HEK293 (cell line): ENCODE results near the gene GAPDHS.

Experiments
- CTCF ChIA-PET: fragments of 350-600 bp; formaldehyde crosslinking; extraction: SDS; loops from one replicate; lab custom pipeline; 2021; ENCODE audit warnings: antibody characterized with exemption; lab: Yijun Ruan, JAX
- POLR2A ChIA-PET: fragments of 300-600 bp; formaldehyde crosslinking; extraction: SDS; loops from one replicate; lab custom pipeline; 2020; ENCODE audit warnings: antibody characterized with exemption, inconsistent platforms; lab: Yijun Ruan, JAX
- H3K27ac ChIP-seq: fragments of 200-500 bp; sonication (Bioruptor generic); 2 replicates; pipeline ENCODE4 v1.5.1; 2014; ENCODE audit warnings: low read depth, low read length, control low read depth, inconsistent platforms; ENCODE audit errors: extremely low read depth
- H3K36me3 ChIP-seq, 2 experiments: fragments of 200-500 bp in 1 of 2; sonication (Bioruptor generic) in 1 of 2; 1 replicate in 1 of 2; 2 replicates in 1 of 2; pipeline ENCODE4 v1.5.1; 2014 to 2017; ENCODE audit warnings: inconsistent platforms in 2 of 2, low read length in 2 of 2; ENCODE audit not compliant: control insufficient read depth in 2 of 2, insufficient read depth in 1 of 2
- H3K4me1 ChIP-seq: fragments of 200-500 bp; sonication (Bioruptor generic); 2 replicates; pipeline ENCODE4 v1.5.1; 2014; ENCODE audit warnings: mild to moderate bottlenecking, low read length, inconsistent platforms; ENCODE audit not compliant: control insufficient read depth, insufficient read depth
- H3K4me3 ChIP-seq: 2 replicates; pipeline ENCODE4 v1.5.1; 2011; ENCODE audit warnings: low read depth, mild to moderate bottlenecking, control low read depth, low read length, moderate library complexity
- H3K9me3 ChIP-seq: fragments of 200-500 bp; sonication (Bioruptor generic); 2 replicates; pipeline ENCODE4 v1.5.1; 2014; ENCODE audit warnings: low read depth, low read length, inconsistent platforms; ENCODE audit not compliant: control insufficient read depth, insufficient read depth
- HOXD13 ChIP-seq: sonication (generic); formaldehyde crosslinking; IDR thresholded peaks from 2 replicates; pipeline ENCODE4 v1.8.0; 2022; ENCODE audit warnings: missing genetic modification reagents, borderline replicate concordance
- KLF10 ChIP-seq: fragments of 450-650 bp; IDR thresholded peaks from 2 replicates; pipeline ENCODE4 v1.5.1; 2018; ENCODE audit warnings: missing biosample characterization, mild to moderate bottlenecking, missing genetic modification characterization
- KLF16 ChIP-seq: fragments of 450-650 bp; formaldehyde crosslinking; IDR thresholded peaks from 2 replicates; pipeline ENCODE4 v1.5.1; 2017; ENCODE audit warnings: missing biosample characterization, missing genetic modification characterization
- SCRT1 ChIP-seq: fragments of 450-650 bp; formaldehyde crosslinking; IDR thresholded peaks from 2 replicates; pipeline ENCODE4 v1.5.1; 2016; ENCODE audit warnings: missing biosample characterization, missing genetic modification characterization, borderline replicate concordance
- ZBTB1 ChIP-seq: fragments of 450-650 bp; formaldehyde crosslinking; IDR thresholded peaks from 2 replicates; pipeline ENCODE4 v1.5.1; 2016; ENCODE audit warnings: missing biosample characterization, missing genetic modification characterization
- ZBTB11 ChIP-seq: fragments of 450-650 bp; formaldehyde crosslinking; conservative IDR thresholded peaks from 2 replicates; pipeline ENCODE4 v1.5.1; 2016; ENCODE audit warnings: low read depth, missing biosample characterization, missing genetic modification characterization
- ZBTB20 ChIP-seq: fragments of 450-650 bp; formaldehyde crosslinking; IDR thresholded peaks from 2 replicates; pipeline ENCODE4 v1.5.1; 2016; ENCODE audit warnings: missing biosample characterization, missing genetic modification characterization
- ZBTB44 ChIP-seq: fragments of 450-650 bp; IDR thresholded peaks from 2 replicates; pipeline ENCODE4 v1.5.1; 2018; ENCODE audit warnings: missing biosample characterization, mild to moderate bottlenecking, missing genetic modification characterization
- ZNF202 ChIP-seq: fragments of 450-650 bp; formaldehyde crosslinking; IDR thresholded peaks from 2 replicates; pipeline ENCODE4 v1.5.1; 2016; ENCODE audit warnings: missing biosample characterization, missing genetic modification characterization, borderline replicate concordance
- ZNF221 ChIP-seq: fragments of 450-650 bp; formaldehyde crosslinking; IDR thresholded peaks from 2 replicates; pipeline ENCODE4 v1.5.1; 2017; ENCODE audit warnings: missing biosample characterization, missing genetic modification characterization, borderline replicate concordance
- ZNF23 ChIP-seq: fragments of 450-650 bp; formaldehyde crosslinking; IDR thresholded peaks from 2 replicates; pipeline ENCODE4 v1.5.1; 2016; ENCODE audit warnings: missing biosample characterization, missing genetic modification characterization, borderline replicate concordance
- ZNF335 ChIP-seq: fragments of 450-650 bp; formaldehyde crosslinking; conservative IDR thresholded peaks from 2 replicates; pipeline ENCODE4 v1.5.1; 2016; ENCODE audit warnings: missing biosample characterization, missing genetic modification characterization
- ZNF391 ChIP-seq: fragments of 450-650 bp; formaldehyde crosslinking; IDR thresholded peaks from 2 replicates; pipeline ENCODE4 v1.5.1; 2016; ENCODE audit warnings: low read depth, missing biosample characterization, missing genetic modification characterization, borderline replicate concordance
- ZNF521 ChIP-seq: fragments of 450-650 bp; formaldehyde crosslinking; IDR thresholded peaks from 2 replicates; pipeline ENCODE4 v1.5.1; 2017; ENCODE audit warnings: missing biosample characterization, mild to moderate bottlenecking, missing genetic modification characterization
- ZNF548 ChIP-seq: fragments of 450-650 bp; formaldehyde crosslinking; IDR thresholded peaks from 2 replicates; pipeline ENCODE4 v1.5.1; 2016; ENCODE audit warnings: missing biosample characterization, missing genetic modification characterization
- ZNF561 ChIP-seq: fragments of 450-650 bp; IDR thresholded peaks from 2 replicates; pipeline ENCODE4 v1.5.1; 2018; ENCODE audit warnings: missing biosample characterization, missing genetic modification characterization, borderline replicate concordance
- ZNF624 ChIP-seq: fragments of 450-650 bp; formaldehyde crosslinking; IDR thresholded peaks from 2 replicates; pipeline ENCODE4 v1.5.1; 2017; ENCODE audit warnings: missing biosample characterization, missing genetic modification characterization
- TF ChIP-seq, protein P1 (sequence below): fragments of 450-650 bp; formaldehyde crosslinking; IDR thresholded peaks from 2 replicates; pipeline ENCODE4 v1.5.1; 2017; ENCODE audit warnings: missing biosample characterization, mild to moderate bottlenecking, missing genetic modification characterization, moderate library complexity
- TF ChIP-seq, protein P2 (sequence below): fragments of 450-650 bp; formaldehyde crosslinking; IDR thresholded peaks from 2 replicates; pipeline ENCODE4 v1.5.1; 2017; ENCODE audit warnings: missing biosample characterization, missing genetic modification characterization
- TF ChIP-seq, protein P3 (sequence below): fragments of 450-650 bp; formaldehyde crosslinking; IDR thresholded peaks from 2 replicates; pipeline ENCODE4 v1.5.1; 2016; ENCODE audit warnings: missing biosample characterization, missing genetic modification characterization
- TF ChIP-seq, protein P4 (sequence below): fragments of 450-650 bp; formaldehyde crosslinking; IDR thresholded peaks from 2 replicates; pipeline ENCODE4 v1.5.1; 2016; ENCODE audit warnings: missing biosample characterization, missing genetic modification characterization
- TF ChIP-seq, protein P5 (sequence below): fragments of 450-650 bp; formaldehyde crosslinking; IDR thresholded peaks from 2 replicates; pipeline ENCODE4 v1.5.1; 2017; ENCODE audit warnings: missing biosample characterization, missing genetic modification characterization

Gene GAPDHS

DNA sequence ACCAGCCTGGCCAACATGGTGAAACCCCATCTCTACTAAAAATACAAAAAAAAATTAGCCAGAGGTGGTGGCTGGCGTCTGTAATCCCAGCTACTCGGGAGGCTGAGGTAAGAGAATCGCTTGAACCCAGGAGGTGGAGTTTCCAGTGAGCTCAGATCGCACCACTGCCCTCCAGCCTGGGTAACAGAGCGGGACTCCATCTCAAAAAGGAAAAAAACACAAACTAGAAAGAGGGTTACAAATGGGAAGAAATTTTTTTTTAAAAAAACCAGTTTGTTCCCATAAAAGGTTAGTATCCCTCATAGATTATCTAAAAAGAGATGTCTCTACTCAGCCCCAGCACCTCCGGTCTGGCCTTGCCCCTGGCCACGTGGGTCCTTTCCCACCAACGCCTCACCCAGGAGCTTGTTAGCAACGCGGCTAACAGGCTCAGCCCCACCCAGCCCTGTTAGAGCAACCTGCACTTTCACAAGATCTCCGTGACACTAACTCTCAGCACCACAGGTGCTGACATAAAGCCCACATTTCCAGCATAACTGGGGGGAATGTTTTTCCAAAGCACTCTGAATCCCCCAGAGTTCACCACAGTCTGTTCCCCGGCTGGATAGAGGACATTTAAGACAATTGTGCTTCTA is 24.1 kb upstream of the GAPDHS start:
- peak overlapping the region; percentile 48 for H3K4me3 ChIP-seq
- H3K9me3 ChIP-seq: no peaks in the 10 kb centered on the region; the same call in 1 of the 2 replicates
- ChIA-PET POLR2A (interaction anchor here (0.6 to 2.2 kb wide), 13 partner anchors 9 to 242 kb away, joined by 3 to 18 read pairs (median 3); partner anchors contain the start of genes COX6B1 and SBSN), CTCF (interaction anchor here (0.6 to 9.8 kb wide), 36 partner anchors 9 to 715 kb away, joined by 3 to 176 read pairs (median 5); partner anchors contain the start of genes HAMP, HAUS5 and KRTDAP)
- peak overlapping the region; percentile 99 for H3K27ac ChIP-seq
- H3K4me1 ChIP-seq: peaks cover 15% of the 10 kb centered on the region
- peaks cover 7 to 37% of the 10 kb centered on the region in 2 experiments for H3K36me3 ChIP-seq
- TF ChIP-seq ZNF391: peak; percentile 40; the same call in 1 of the 2 replicates
- 0 out of 2 replicates have a peak, but pooled peaks have one; percentile 33 for TF ChIP-seq KLF16
- no peak for TF ChIP-seq ZNF23 (tag by site-specific recombination)
- TF ChIP-seq ZNF202 (tag by site-specific recombination): no peak
- 0 out of 2 replicates have a peak, but pooled peaks have one; percentile 21 for TF ChIP-seq ZNF548 (tag by site-specific recombination)
- 0 out of 2 replicates have a peak, but pooled peaks have one; percentile 31 for TF ChIP-seq ZBTB44
- TF ChIP-seq, protein P1, sequence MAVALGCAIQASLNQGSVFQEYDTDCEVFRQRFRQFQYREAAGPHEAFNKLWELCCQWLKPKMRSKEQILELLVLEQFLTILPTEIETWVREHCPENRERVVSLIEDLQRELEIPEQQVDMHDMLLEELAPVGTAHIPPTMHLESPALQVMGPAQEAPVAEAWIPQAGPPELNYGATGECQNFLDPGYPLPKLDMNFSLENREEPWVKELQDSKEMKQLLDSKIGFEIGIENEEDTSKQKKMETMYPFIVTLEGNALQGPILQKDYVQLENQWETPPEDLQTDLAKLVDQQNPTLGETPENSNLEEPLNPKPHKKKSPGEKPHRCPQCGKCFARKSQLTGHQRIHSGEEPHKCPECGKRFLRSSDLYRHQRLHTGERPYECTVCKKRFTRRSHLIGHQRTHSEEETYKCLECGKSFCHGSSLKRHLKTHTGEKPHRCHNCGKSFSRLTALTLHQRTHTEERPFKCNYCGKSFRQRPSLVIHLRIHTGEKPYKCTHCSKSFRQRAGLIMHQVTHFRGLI (tag by site-specific recombination): peak; percentile 75
- no peak for TF ChIP-seq ZBTB1 (tag by site-specific recombination)
- TF ChIP-seq, protein P2, sequence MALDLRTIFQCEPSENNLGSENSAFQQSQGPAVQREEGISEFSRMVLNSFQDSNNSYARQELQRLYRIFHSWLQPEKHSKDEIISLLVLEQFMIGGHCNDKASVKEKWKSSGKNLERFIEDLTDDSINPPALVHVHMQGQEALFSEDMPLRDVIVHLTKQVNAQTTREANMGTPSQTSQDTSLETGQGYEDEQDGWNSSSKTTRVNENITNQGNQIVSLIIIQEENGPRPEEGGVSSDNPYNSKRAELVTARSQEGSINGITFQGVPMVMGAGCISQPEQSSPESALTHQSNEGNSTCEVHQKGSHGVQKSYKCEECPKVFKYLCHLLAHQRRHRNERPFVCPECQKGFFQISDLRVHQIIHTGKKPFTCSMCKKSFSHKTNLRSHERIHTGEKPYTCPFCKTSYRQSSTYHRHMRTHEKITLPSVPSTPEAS (tag by site-specific recombination): no peak
- TF ChIP-seq ZNF561 (tag by site-specific recombination): peak; percentile 55; the same call in 1 of the 2 replicates
- TF ChIP-seq, protein P3, sequence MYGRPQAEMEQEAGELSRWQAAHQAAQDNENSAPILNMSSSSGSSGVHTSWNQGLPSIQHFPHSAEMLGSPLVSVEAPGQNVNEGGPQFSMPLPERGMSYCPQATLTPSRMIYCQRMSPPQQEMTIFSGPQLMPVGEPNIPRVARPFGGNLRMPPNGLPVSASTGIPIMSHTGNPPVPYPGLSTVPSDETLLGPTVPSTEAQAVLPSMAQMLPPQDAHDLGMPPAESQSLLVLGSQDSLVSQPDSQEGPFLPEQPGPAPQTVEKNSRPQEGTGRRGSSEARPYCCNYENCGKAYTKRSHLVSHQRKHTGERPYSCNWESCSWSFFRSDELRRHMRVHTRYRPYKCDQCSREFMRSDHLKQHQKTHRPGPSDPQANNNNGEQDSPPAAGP (tag by site-specific recombination): no peak
- no peak for TF ChIP-seq HOXD13 (CRISPR knock-in tag)
- TF ChIP-seq, protein P4, sequence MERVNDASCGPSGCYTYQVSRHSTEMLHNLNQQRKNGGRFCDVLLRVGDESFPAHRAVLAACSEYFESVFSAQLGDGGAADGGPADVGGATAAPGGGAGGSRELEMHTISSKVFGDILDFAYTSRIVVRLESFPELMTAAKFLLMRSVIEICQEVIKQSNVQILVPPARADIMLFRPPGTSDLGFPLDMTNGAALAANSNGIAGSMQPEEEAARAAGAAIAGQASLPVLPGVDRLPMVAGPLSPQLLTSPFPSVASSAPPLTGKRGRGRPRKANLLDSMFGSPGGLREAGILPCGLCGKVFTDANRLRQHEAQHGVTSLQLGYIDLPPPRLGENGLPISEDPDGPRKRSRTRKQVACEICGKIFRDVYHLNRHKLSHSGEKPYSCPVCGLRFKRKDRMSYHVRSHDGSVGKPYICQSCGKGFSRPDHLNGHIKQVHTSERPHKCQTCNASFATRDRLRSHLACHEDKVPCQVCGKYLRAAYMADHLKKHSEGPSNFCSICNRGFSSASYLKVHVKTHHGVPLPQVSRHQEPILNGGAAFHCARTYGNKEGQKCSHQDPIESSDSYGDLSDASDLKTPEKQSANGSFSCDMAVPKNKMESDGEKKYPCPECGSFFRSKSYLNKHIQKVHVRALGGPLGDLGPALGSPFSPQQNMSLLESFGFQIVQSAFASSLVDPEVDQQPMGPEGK (tag by site-specific recombination): peak; percentile 12; the same call in 1 of the 2 replicates
- TF ChIP-seq ZNF335 (tag by site-specific recombination): peak; percentile 18
- peak; percentile 74; the same call in 1 of the 2 replicates for TF ChIP-seq SCRT1 (tag by site-specific recombination)
- TF ChIP-seq ZNF624: no peak
- TF ChIP-seq ZNF521 (tag by site-specific recombination): no peak
- no peak for TF ChIP-seq ZBTB20
- TF ChIP-seq, protein P5, sequence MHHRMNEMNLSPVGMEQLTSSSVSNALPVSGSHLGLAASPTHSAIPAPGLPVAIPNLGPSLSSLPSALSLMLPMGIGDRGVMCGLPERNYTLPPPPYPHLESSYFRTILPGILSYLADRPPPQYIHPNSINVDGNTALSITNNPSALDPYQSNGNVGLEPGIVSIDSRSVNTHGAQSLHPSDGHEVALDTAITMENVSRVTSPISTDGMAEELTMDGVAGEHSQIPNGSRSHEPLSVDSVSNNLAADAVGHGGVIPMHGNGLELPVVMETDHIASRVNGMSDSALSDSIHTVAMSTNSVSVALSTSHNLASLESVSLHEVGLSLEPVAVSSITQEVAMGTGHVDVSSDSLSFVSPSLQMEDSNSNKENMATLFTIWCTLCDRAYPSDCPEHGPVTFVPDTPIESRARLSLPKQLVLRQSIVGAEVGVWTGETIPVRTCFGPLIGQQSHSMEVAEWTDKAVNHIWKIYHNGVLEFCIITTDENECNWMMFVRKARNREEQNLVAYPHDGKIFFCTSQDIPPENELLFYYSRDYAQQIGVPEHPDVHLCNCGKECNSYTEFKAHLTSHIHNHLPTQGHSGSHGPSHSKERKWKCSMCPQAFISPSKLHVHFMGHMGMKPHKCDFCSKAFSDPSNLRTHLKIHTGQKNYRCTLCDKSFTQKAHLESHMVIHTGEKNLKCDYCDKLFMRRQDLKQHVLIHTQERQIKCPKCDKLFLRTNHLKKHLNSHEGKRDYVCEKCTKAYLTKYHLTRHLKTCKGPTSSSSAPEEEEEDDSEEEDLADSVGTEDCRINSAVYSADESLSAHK (tag by site-specific recombination): peak; percentile 14; the same call in 1 of the 2 replicates
- no peak for TF ChIP-seq ZNF221
- peak; percentile 93 for TF ChIP-seq ZBTB11 (tag by site-specific recombination)
- peak; percentile 21; the same call in 1 of the 2 replicates for TF ChIP-seq KLF10 (tag by site-specific recombination)
